Subcutaneous adipose tissue (tissue), 4 donors: ENCODE measurements around the gene SBF2. TPM values are rescaled to one million over a fixed set of nuclear protein-coding genes. Genes with fewer than 3 reads are reported as not detected.

ENCODE experiments used
- CTCF ChIP-seq: fragments of 450-650 bp; IDR thresholded peaks from one replicate; pipeline ENCODE4 v1.5.1; 2016; ENCODE audit warnings: low read depth, mild to moderate bottlenecking, control low read depth, antibody characterized with exemption, moderate library complexity
- total RNA-seq, 4 donors: library from RNA; depleted of rRNA; stranded (reverse); fragments of >200 nt; gene quantifications; one replicate each; pipeline ENCODE4 v1.1.0, GENCODE V29; 2016

Gene SBF2
- total RNA-seq, 4 donors from 2014 or later, result 87.2 to 103 (median 97.3) TPM

GRCh38 chr11:10285148-10285802 lies 8.7 kb downstream of the SBF2 start:
- TF ChIP-seq CTCF, result no peak

GRCh38 chr11:10283991-10284390 lies 10.0 kb downstream of the SBF2 start:
- TF ChIP-seq CTCF, result no peak

- TF ChIP-seq CTCF, result no peak
Measured at GRCh38 chr11:10282117-10282516, 11.9 kb downstream of the SBF2 start.

- no peak for TF ChIP-seq CTCF
Measured at GRCh38 chr11:10275714-10276113, 18.3 kb downstream of the SBF2 start.

GRCh38 chr11:10274726-10275125 lies 19.3 kb downstream of the SBF2 start:
- no peak for TF ChIP-seq CTCF

- TF ChIP-seq CTCF, result no peak
Measured at GRCh38 chr11:10273738-10274137, 20.3 kb downstream of the SBF2 start.

GRCh38 chr11:10272132-10272531 lies 21.9 kb downstream of the SBF2 start:
- no peak for TF ChIP-seq CTCF
